ENCODE measurements around the gene IFNL2. TPM values are rescaled to one million over a fixed set of nuclear protein-coding genes. Genes with fewer than 3 reads are reported as not detected.
A peak's percentile ranks its signal among the peaks of the same experiment; 100 is the strongest.
"Not testable (repeated sequence)": the region's sequence is repeated elsewhere in the genome, so short reads cannot be mapped to it uniquely, and the experiment has no call there.

Gene IFNL2
- total and polyA plus RNA-seq, 4 donors, result not detected

DNA sequence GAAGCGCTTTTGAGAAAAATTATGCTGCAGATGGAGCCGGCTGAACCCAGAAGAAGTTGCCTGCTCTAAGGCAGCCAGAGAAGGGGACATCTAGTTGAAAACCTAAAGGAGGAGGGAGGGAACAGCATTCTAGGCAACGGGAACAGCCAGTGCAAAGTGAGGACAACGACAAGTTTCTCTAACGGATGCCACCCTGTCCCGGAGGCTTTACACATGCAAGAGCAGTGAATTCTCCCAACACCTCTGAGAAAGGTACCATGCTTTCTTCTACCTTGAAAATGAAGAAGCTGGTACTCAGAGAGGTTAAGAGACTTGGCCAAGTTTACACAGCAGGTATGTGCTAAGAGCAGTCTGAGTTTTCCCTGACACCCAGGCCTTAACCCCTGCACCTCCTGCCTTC, 29.3 kb upstream of the IFNL2 start:
- Histone ChIP-seq H3K36me3 (ENCODE audit: control insufficient read depth, insufficient read depth, low read length) (no peaks in the 10 kb centered on the region), H3K27ac (ENCODE audit: low read depth, low read length) (no peak overlapping the region), H3K9me3 (ENCODE audit: control insufficient read depth, insufficient read depth, low read length) (no peaks in the 10 kb centered on the region), H3K4me1 (ENCODE audit: control insufficient read depth, insufficient read depth, low read length) (no peaks in the 10 kb centered on the region), H3K27me3 (ENCODE audit: control insufficient read depth, insufficient read depth, low read length) (peaks cover 4% of the 10 kb centered on the region), H3K4me3 (ENCODE audit: low read depth, low read length) (no peak overlapping the region)
- 89% methylated on average over 3 of the region's 6 CpGs for WGBS (ENCODE audit: insufficient coverage)
- DNase-seq (ENCODE audit: low read depth in 4 of 6, low spot score in 6 of 6), result no peak

DNA sequence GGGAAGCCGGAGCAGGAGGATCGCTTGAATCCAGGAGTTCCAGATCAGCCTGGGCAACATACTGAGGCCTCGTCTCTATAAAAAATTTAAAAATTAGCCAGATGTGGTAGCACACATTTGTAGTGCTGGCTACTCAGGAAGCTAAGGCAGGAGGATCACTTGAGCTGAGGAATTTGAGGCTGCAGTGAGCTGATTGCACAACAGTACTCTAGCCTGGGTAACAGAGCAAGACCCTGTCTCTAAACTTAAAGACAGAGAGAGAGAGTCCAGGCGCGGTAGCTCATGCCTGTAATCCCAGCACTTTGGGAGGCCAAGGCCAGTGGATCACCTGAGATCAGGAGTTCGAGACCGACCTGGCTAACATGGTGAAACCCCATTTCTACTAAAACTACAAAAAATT, 27.8 kb upstream of the IFNL2 start:
- Histone ChIP-seq H3K9me3 (ENCODE audit: control insufficient read depth, insufficient read depth, low read length) (no peaks in the 10 kb centered on the region), H3K36me3 (ENCODE audit: control insufficient read depth, insufficient read depth, low read length) (no peaks in the 10 kb centered on the region), H3K27ac (ENCODE audit: low read depth, low read length) (no peak overlapping the region), H3K4me1 (ENCODE audit: control insufficient read depth, insufficient read depth, low read length) (no peaks in the 10 kb centered on the region), H3K4me3 (ENCODE audit: low read depth, low read length) (no peak overlapping the region), H3K27me3 (ENCODE audit: control insufficient read depth, insufficient read depth, low read length) (peaks cover 4% of the 10 kb centered on the region)
- no peak for DNase-seq (ENCODE audit: low read depth in 4 of 6, low spot score in 6 of 6)
- WGBS (ENCODE audit: insufficient coverage), result 91% methylated on average over 3 of the region's 7 CpGs

DNA sequence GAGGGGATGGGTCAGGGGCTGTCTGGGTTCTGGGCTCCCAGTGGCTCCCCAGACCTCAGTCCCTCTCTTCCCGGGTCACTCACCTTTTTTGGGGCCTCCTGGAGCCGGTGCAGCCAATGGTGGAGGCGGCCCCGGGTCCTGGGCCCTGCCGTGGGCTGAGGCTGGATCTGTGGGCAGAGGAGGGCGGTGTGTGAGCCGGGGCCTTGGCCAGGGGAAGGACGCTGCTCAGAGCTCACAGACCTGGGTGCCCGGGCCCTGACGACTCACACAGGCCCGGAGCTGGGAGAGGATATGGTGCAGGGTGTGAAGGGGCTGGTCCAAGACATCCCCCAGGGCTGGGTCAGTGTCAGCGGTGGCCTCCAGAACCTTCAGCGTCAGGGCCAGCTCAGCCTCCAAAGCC, 24.5 kb upstream of the IFNL2 start:
- 88% methylated on average over 7 of the region's 13 CpGs for WGBS (ENCODE audit: insufficient coverage)

DNA sequence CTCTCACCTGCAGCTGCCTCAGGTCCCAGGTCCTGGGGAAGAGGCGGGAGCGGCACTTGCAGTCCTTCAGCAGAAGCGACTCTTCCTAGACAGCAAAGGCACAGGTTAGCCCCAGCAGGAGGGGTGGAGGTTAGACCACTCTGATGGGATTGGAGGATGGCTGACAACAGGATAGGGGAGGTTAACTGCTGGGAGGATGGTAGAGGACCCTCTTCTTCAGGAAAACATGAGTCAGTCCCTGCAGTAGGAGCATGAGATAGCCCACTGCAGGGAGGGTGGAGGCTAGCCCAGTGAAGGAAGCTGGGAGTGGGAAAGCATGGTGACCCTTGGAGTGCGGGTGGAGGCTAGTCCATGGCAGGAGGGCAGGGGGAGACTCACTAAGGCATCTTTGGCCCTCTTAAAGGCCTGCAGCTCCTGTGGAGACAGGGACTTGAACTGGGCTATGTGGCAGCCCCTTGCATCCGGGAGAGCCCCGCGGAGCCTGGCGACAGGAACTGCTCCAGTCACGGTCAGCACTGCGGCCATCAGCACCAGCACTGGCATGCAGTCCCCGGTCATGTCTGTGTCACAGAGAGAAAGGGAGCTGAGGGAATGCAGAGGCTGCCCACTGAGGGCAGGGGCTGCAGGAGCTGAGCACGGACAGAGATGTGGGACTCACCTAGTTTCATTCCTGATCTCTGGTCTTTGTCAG, 23.6 kb upstream of the IFNL2 start, which contains the start of gene IFNL3:
TSS of gene IFNL3 (minus strand) at position 597 of the 691 bp plus-strand sequence. CDS start at position 558, 39 bp downstream.
- Histone ChIP-seq H3K4me1 (ENCODE audit: control insufficient read depth, insufficient read depth, low read length) (peaks cover 17% of the 10 kb centered on the region), H3K27me3 (ENCODE audit: control insufficient read depth, insufficient read depth, low read length) (peaks cover 26% of the 10 kb centered on the region)
- H3K27ac ChIP-seq (ENCODE audit: low read depth, low read length); DNase-seq (ENCODE audit: low read depth in 4 of 6, low spot score in 6 of 6); H3K9me3 ChIP-seq (ENCODE audit: control insufficient read depth, insufficient read depth, low read length); H3K4me3 ChIP-seq (ENCODE audit: low read depth, low read length); H3K36me3 ChIP-seq (ENCODE audit: control insufficient read depth, insufficient read depth, low read length): not testable (repeated sequence)
- WGBS (ENCODE audit: insufficient coverage), result 71% methylated on average over 7 of the region's 12 CpGs

More for the DNA sequence above, 24.5 kb upstream of the IFNL2 start:
- not testable (repeated sequence) for H3K27ac ChIP-seq (ENCODE audit: low read depth, low read length); H3K4me3 ChIP-seq (ENCODE audit: low read depth, low read length); DNase-seq (ENCODE audit: low read depth in 4 of 6, low spot score in 6 of 6); H3K9me3 ChIP-seq (ENCODE audit: control insufficient read depth, insufficient read depth, low read length); H3K36me3 ChIP-seq (ENCODE audit: control insufficient read depth, insufficient read depth, low read length)
- peaks cover 17% of the 10 kb centered on the region for H3K4me1 ChIP-seq (ENCODE audit: control insufficient read depth, insufficient read depth, low read length)
- peaks cover 19% of the 10 kb centered on the region for H3K27me3 ChIP-seq (ENCODE audit: control insufficient read depth, insufficient read depth, low read length)

DNA sequence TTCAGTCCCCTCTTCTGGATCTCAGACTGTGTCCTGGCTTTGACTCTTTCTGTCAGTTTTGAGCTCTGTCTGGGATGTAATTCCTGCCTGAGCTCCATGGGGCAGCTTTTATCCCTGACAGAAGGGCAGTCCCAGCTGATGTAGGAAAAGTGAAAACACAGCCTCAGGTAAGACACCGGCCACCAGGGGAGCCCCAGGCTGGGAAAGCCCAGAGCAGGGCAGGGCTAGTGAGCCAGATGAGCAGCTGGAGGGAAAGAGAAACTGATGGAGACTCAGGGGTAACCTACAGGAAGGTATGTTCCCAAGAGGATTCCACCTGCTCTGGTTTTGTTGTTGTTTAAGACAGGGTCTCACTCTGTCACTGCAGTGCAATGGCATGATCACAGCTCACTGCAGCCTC, 23.0 kb upstream of the IFNL2 start:
- not testable (repeated sequence) for H3K9me3 ChIP-seq (ENCODE audit: control insufficient read depth, insufficient read depth, low read length); H3K4me3 ChIP-seq (ENCODE audit: low read depth, low read length); H3K36me3 ChIP-seq (ENCODE audit: control insufficient read depth, insufficient read depth, low read length); DNase-seq (ENCODE audit: low read depth in 4 of 6, low spot score in 6 of 6); H3K27ac ChIP-seq (ENCODE audit: low read depth, low read length)
- peaks cover 17% of the 10 kb centered on the region for H3K4me1 ChIP-seq (ENCODE audit: control insufficient read depth, insufficient read depth, low read length)
- no CpG with 5 or more reads among the region's 1 CpG for WGBS (ENCODE audit: insufficient coverage)
- peaks cover 30% of the 10 kb centered on the region for H3K27me3 ChIP-seq (ENCODE audit: control insufficient read depth, insufficient read depth, low read length)

DNA sequence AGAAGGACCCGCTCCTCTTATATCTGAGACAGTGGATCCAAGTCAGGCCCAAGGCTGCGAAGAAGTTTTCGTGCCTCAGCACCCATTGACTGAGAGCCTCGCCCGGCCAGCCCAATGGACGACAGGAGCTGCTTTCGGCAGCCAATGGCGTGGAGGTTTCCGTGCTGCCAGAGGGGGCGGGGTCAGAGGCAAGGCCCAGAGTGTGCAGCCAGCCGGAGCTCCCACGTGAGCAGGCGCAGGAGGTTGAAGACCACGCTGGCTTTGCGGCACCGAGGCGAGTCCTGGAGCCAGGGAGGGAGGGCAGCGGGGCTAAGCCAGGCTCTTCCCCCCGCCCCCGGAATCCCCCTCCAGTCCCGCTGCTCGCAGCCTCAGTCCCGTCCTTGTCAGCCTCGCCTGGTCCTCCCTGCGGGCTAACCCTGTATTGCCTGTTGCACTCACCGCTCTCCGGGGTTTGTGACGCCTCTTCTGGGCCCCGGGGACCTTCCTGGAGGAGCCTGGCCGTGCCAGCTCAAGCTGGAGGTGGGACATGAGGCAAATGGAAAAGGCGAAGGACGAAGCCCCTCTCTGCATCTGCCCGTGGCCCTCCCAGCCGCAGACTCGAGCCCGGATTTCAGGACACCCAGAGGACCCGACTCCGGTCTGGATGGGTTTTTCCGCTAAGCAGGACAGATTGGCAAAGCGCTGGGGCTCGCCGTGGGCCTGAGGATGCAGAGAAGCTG, 21.1 kb upstream of the IFNL2 start:
- 9% methylated on average over 41 of the region's 42 CpGs for WGBS (ENCODE audit: insufficient coverage)
- no peaks in the 10 kb centered on the region for H3K9me3 ChIP-seq (ENCODE audit: control insufficient read depth, insufficient read depth, low read length)
- no peak overlapping the region for H3K27ac ChIP-seq (ENCODE audit: low read depth, low read length)
- H3K4me1 ChIP-seq (ENCODE audit: control insufficient read depth, insufficient read depth, low read length), result peaks cover 17% of the 10 kb centered on the region
- H3K27me3 ChIP-seq (ENCODE audit: control insufficient read depth, insufficient read depth, low read length), result peaks cover 33% of the 10 kb centered on the region
- H3K4me3 ChIP-seq (ENCODE audit: low read depth, low read length), result no peak overlapping the region
- peak in 4 of 6 donors; percentile 21 to 86 (median 55) for DNase-seq (ENCODE audit: low read depth in 4 of 6, low spot score in 6 of 6)
- H3K36me3 ChIP-seq (ENCODE audit: control insufficient read depth, insufficient read depth, low read length), result no peaks in the 10 kb centered on the region

DNA sequence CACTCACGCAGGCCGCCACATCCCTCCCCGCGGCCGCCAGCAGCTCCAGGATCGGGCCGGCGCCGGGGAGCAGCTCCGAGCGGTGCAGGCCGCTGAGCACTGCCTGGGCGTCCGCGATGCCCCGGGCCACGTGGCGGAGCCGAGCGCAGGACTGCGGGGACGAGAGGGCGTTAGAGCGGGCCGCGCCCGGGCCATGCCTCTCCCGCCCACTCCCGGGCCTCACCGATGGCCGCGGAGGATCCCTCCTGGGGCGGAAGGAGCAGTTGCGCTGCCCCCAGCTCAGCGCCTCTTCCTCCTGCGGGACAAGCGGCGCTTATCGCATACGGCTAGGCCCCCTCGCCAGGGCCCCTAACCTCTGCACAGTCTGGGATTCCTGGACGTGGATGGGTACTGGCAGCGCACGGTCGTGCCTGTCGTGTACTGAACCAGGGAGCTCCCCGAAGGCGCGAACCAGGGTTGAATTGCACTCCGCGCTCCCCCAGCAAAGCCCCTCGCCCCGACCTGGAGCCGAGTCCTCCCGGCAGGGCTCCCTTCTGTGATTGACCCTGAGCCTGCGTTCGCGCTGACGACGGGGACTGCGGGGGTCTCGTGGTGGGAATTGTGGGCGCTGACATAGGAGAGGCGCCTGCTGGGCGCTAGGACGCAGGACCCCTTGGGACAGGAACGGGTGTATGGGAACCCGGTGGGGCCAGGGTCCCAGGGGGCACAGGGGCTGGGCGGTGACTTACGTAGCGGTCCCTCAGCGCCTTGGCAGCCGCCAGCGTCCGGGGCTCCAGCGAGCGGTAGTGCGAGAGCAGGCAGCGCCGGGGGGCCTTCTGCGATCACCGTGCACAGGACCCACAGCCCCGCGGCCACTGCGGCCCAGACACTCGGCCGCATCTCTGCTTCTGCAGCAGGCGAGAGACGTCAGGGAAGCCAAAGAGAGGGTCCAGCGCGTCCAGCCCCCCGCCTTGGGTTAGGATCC, 20.2 kb upstream of the IFNL2 start:
- no peaks in the 10 kb centered on the region for H3K36me3 ChIP-seq (ENCODE audit: control insufficient read depth, insufficient read depth, low read length)
- peaks cover 17% of the 10 kb centered on the region for H3K4me1 ChIP-seq (ENCODE audit: control insufficient read depth, insufficient read depth, low read length)
- no peaks in the 10 kb centered on the region for H3K9me3 ChIP-seq (ENCODE audit: control insufficient read depth, insufficient read depth, low read length)
- 6% methylated on average over 92 of the region's 92 CpGs for WGBS (ENCODE audit: insufficient coverage)
- H3K4me3 ChIP-seq (ENCODE audit: low read depth, low read length), result no peak overlapping the region
- H3K27me3 ChIP-seq (ENCODE audit: control insufficient read depth, insufficient read depth, low read length), result peaks cover 33% of the 10 kb centered on the region
- H3K27ac ChIP-seq (ENCODE audit: low read depth, low read length), result no peak overlapping the region
- no peak for DNase-seq (ENCODE audit: low read depth in 4 of 6, low spot score in 6 of 6)

DNA sequence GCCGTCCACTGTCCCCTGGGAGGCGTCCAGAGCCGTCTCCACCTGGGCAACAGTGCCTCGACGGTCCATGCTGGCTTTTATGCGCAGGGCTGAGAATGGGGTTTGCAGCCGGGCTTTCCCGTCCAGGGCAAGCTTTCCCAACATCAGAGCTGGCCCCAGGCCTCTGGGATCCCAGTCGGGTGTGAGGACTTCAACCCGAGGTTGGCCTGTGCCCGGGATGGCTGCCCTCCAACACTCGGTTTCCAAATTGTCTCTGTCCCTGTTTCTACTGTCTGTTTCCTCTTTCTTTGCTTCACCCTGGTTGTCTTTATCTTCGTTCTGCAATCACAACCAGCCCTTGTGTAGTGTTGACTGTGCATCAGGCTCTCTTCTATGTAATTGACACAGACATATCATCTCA, 19.4 kb upstream of the IFNL2 start, which contains the start of gene IFNL4:
TSS of gene IFNL4 (minus strand) at position 51 of the 400 bp plus-strand sequence.
- no peak within 1 kb of the TSS for H3K4me3 ChIP-seq (ENCODE audit: low read depth, low read length)
- no peaks in the 10 kb centered on the region for H3K36me3 ChIP-seq (ENCODE audit: control insufficient read depth, insufficient read depth, low read length)
- peaks cover 33% of the 10 kb centered on the region for H3K27me3 ChIP-seq (ENCODE audit: control insufficient read depth, insufficient read depth, low read length)

DNA sequence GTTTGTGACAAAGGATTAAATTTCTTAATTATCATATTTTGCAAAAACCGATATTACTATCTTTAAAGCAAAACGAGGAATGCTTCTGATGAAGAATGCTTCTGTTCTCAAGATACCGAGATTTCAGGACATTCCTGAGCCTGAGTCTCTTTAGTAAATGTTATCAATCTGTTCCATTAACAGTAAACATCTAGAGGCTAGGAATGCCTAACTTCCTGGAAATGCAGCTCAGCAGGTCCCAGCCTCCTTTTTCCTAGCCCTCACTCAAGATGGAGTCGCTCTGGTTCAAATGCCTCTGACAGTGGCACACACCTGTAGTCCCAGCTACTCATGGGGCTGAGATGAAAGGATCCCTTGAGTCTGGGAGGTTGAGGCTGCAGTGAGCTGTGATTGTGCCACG, 17.1 kb upstream of the IFNL2 start:
- peaks cover 17% of the 10 kb centered on the region for H3K4me1 ChIP-seq (ENCODE audit: control insufficient read depth, insufficient read depth, low read length)
- no peaks in the 10 kb centered on the region for H3K36me3 ChIP-seq (ENCODE audit: control insufficient read depth, insufficient read depth, low read length)
- 60% methylated on average over 1 of the region's 5 CpGs for WGBS (ENCODE audit: insufficient coverage)
- no peaks in the 10 kb centered on the region for H3K9me3 ChIP-seq (ENCODE audit: control insufficient read depth, insufficient read depth, low read length)
- H3K27me3 ChIP-seq (ENCODE audit: control insufficient read depth, insufficient read depth, low read length), result peaks cover 35% of the 10 kb centered on the region
- H3K4me3 ChIP-seq (ENCODE audit: low read depth, low read length), result no peak overlapping the region
- no peak overlapping the region for H3K27ac ChIP-seq (ENCODE audit: low read depth, low read length)
- DNase-seq (ENCODE audit: low read depth in 4 of 6, low spot score in 6 of 6), result no peak

More for the DNA sequence above, 19.4 kb upstream of the IFNL2 start, which contains the start of gene IFNL4:
- DNase-seq (ENCODE audit: low read depth in 4 of 6, low spot score in 6 of 6), result no peak
- Histone ChIP-seq H3K4me1 (ENCODE audit: control insufficient read depth, insufficient read depth, low read length) (peaks cover 17% of the 10 kb centered on the region), H3K27ac (ENCODE audit: low read depth, low read length) (no peak within 1 kb of the TSS), H3K9me3 (ENCODE audit: control insufficient read depth, insufficient read depth, low read length) (no peaks in the 10 kb centered on the region)
- 46% methylated on average over 11 of the region's 13 CpGs for WGBS (ENCODE audit: insufficient coverage)
